ENCODE results near the gene FKBP11.

Gene FKBP11

GRCh38 chr12:48932878-48933277 is 7.6 kb upstream of the FKBP11 start:
- ATAC-seq (ENCODE audit: low read depth) (no peak), DNase-seq (ENCODE audit: low spot score) (no peak)
- Histone ChIP-seq H3K4me1 (ENCODE audit: insufficient read depth, poor library complexity, severe bottlenecking) (no peaks in the 10 kb centered on the region), H3K27ac (ENCODE audit: poor library complexity, severe bottlenecking) (no peak overlapping the region), H3K36me3 (ENCODE audit: low read depth) (peaks cover 79% of the 10 kb centered on the region), H3K27me3 (ENCODE audit: insufficient read depth, poor library complexity, severe bottlenecking) (no peaks in the 10 kb centered on the region), H3K9me3 (ENCODE audit: severe bottlenecking) (no peaks in the 10 kb centered on the region), H3K4me3 (ENCODE audit: severe bottlenecking) (no peak overlapping the region)
- TF ChIP-seq CTCF (IDR thresholded peaks at IDR 0.05; ENCODE audit: poor library complexity, severe bottlenecking), result no peak

- no peak for ATAC-seq (ENCODE audit: low read depth)
- Histone ChIP-seq H3K36me3 (ENCODE audit: low read depth) (peaks cover 57% of the 10 kb centered on the region), H3K4me3 (ENCODE audit: severe bottlenecking) (no peak overlapping the region), H3K4me1 (ENCODE audit: insufficient read depth, poor library complexity, severe bottlenecking) (no peaks in the 10 kb centered on the region), H3K27me3 (ENCODE audit: insufficient read depth, poor library complexity, severe bottlenecking) (no peaks in the 10 kb centered on the region), H3K9me3 (ENCODE audit: severe bottlenecking) (no peaks in the 10 kb centered on the region), H3K27ac (ENCODE audit: poor library complexity, severe bottlenecking) (no peak overlapping the region)
- no peak for TF ChIP-seq CTCF (IDR thresholded peaks at IDR 0.05; ENCODE audit: poor library complexity, severe bottlenecking)
- DNase-seq (ENCODE audit: low spot score), result no peak
Observed at GRCh38 chr12:48930475-48930874, 5.2 kb upstream of the FKBP11 start.

- H3K27me3 ChIP-seq (ENCODE audit: insufficient read depth, poor library complexity, severe bottlenecking), result no peaks in the 10 kb centered on the region
- peaks cover 48% of the 10 kb centered on the region for H3K36me3 ChIP-seq (ENCODE audit: low read depth)
- DNase-seq (ENCODE audit: low spot score) (no peak), ATAC-seq (ENCODE audit: low read depth) (no peak)
- H3K27ac ChIP-seq (ENCODE audit: poor library complexity, severe bottlenecking), result no peak overlapping the region
- TF ChIP-seq CTCF (IDR thresholded peaks at IDR 0.05; ENCODE audit: poor library complexity, severe bottlenecking), result no peak
- no peaks in the 10 kb centered on the region for H3K4me1 ChIP-seq (ENCODE audit: insufficient read depth, poor library complexity, severe bottlenecking)
- no peaks in the 10 kb centered on the region for H3K9me3 ChIP-seq (ENCODE audit: severe bottlenecking)
- H3K4me3 ChIP-seq (ENCODE audit: severe bottlenecking), result no peak overlapping the region
Observed at GRCh38 chr12:48929551-48929950, 4.3 kb upstream of the FKBP11 start.

- Histone ChIP-seq H3K27ac (ENCODE audit: poor library complexity, severe bottlenecking) (no peak overlapping the region), H3K36me3 (ENCODE audit: low read depth) (peaks cover 45% of the 10 kb centered on the region), H3K4me1 (ENCODE audit: insufficient read depth, poor library complexity, severe bottlenecking) (no peaks in the 10 kb centered on the region), H3K9me3 (ENCODE audit: severe bottlenecking) (no peaks in the 10 kb centered on the region), H3K27me3 (ENCODE audit: insufficient read depth, poor library complexity, severe bottlenecking) (no peaks in the 10 kb centered on the region), H3K4me3 (ENCODE audit: severe bottlenecking) (no peak overlapping the region)
- ATAC-seq (ENCODE audit: low read depth) (no peak), DNase-seq (ENCODE audit: low spot score) (no peak)
- no peak for TF ChIP-seq CTCF (IDR thresholded peaks at IDR 0.05; ENCODE audit: poor library complexity, severe bottlenecking)
Observed at GRCh38 chr12:48927261-48927660, 2.0 kb upstream of the FKBP11 start.

GRCh38 chr12:48924617-48925303 is 532 bp downstream of the FKBP11 start:
- peak overlapping the region; percentile 32 for H3K27ac ChIP-seq (ENCODE audit: poor library complexity, severe bottlenecking)
- H3K36me3 ChIP-seq (ENCODE audit: low read depth), result peaks cover 33% of the 10 kb centered on the region
- TF ChIP-seq CTCF (IDR thresholded peaks at IDR 0.05; ENCODE audit: poor library complexity, severe bottlenecking), result peak; percentile 65
- peak overlapping the region; percentile 89 for H3K4me3 ChIP-seq (ENCODE audit: severe bottlenecking)
- DNase-seq (ENCODE audit: low spot score), result no peak
- H3K4me1 ChIP-seq (ENCODE audit: insufficient read depth, poor library complexity, severe bottlenecking), result no peaks in the 10 kb centered on the region
- ATAC-seq (ENCODE audit: low read depth), result peak; percentile 78
- no peaks in the 10 kb centered on the region for H3K27me3 ChIP-seq (ENCODE audit: insufficient read depth, poor library complexity, severe bottlenecking)
- H3K9me3 ChIP-seq (ENCODE audit: severe bottlenecking), result no peaks in the 10 kb centered on the region

Measured in RWPE2 (cell line).